Keratinocyte (primary cell): ENCODE data around the gene RBM34.

Experiments used
- CTCF ChIP-seq, 3 experiments: IDR thresholded peaks in 1 of 3; conservative IDR thresholded peaks in 1 of 3; optimal IDR thresholded peaks in 1 of 3; 2 replicates in 2 of 3; 3 replicates in 1 of 3; pipeline versions ENCODE3 to v1.5.1; 2011; ENCODE audit warnings: low read length in 3 of 3, mild to moderate bottlenecking in 3 of 3, moderate library complexity in 2 of 3, control low read depth in 1 of 3, inconsistent platforms in 1 of 3; ENCODE audit not compliant: insufficient read depth in 2 of 3; ENCODE audit errors: extremely low read depth in 1 of 3
- EZH2 ChIP-seq: IDR thresholded peaks from one replicate; pipeline ENCODE4 v1.6.1; 2012; ENCODE audit warnings: inconsistent platforms, mild to moderate bottlenecking, low read length, moderate library complexity

DNA sequence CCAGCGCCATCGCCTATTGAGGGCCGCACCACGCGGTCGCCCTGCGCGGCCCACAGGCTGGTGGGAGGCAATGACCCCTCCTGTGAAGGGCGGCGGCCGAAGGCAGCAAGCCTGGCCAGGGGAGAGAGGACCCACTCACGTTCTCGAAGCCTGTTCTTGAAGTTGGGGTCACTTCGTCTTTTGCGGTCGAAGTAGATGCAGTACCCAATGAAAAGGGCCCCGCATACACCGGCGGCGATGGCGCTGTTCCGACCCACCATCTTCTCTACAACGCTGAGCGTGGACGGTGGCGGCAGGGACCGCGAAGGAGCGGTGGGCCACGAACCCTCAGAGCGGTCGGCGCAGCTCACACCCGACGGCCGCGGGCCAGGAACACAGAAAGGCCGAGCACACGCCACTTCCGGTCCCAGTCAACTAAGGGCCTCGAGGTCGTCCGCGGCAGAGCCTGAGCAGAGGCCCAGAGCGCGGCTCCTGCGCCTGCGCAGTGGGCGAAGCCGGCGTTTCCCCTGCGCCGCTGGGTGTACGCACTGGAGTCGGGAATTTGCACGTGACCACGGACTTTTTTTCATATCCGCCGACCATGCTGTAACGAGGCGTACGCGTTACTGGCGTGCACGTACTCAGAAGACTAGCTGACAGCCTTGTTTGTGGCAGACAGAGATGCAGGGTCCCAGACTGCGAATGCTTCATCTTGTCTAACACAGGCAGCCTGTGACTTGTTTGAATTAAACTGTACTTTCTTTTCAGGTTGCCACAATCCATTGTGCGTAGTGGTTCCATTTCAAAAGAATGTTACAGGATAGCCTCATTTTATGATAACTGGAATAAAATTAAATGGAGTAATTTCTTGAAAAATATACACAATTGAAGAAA lies 32.4 kb downstream of the RBM34 start, which contains the start of gene TOMM20:
- TF ChIP-seq CTCF (optimal IDR thresholded peaks at IDR 0.05 in 1 of 3, IDR thresholded peaks at IDR 0.05 in 1 of 3, conservative IDR thresholded peaks at IDR 0.05 in 1 of 3; ENCODE audit: extremely low read depth in 1 of 3, insufficient read depth in 2 of 3, low read length in 3 of 3), result no peak
- TF ChIP-seq EZH2, result no peak
